Smooth muscle cell (in vitro differentiated cells): ENCODE results near the gene EIF3D. TPM values are rescaled to one million over a fixed set of nuclear protein-coding genes. Genes with fewer than 3 reads are reported as not detected.

Experiments
- DNase-seq: peaks from one replicate; lab custom pipeline; 2025; ENCODE audit not compliant: unreplicated experiment; lab: John Stamatoyannopoulos, UW
- H2AFZ ChIP-seq: fragments of 200-600 bp; sonication (generic); 2 replicates; pipeline ENCODE4 v1.6.0; 2016; ENCODE audit warnings: antibody characterized with exemption, low read depth, mild to moderate bottlenecking
- H3F3A ChIP-seq: fragments of 200-600 bp; sonication (generic); 2 replicates; pipeline ENCODE4 v1.6.0; 2017; ENCODE audit warnings: antibody characterized with exemption, low read depth
- H3K27ac ChIP-seq: fragments of 200-600 bp; sonication (generic); 2 replicates; pipeline ENCODE4 v1.5.1; 2016; ENCODE audit warnings: low read depth, mild to moderate bottlenecking
- H3K27me3 ChIP-seq: fragments of 200-600 bp; sonication (generic); 2 replicates; pipeline ENCODE4 v1.6.1; 2016; ENCODE audit warnings: low read depth, mild to moderate bottlenecking
- H3K36me3 ChIP-seq: fragments of 200-600 bp; sonication (generic); 2 replicates; pipeline ENCODE4 v1.5.1; 2016; ENCODE audit warnings: low read depth
- H3K4me1 ChIP-seq: fragments of 200-600 bp; sonication (generic); 2 replicates; pipeline ENCODE4 v1.5.1; 2016; ENCODE audit warnings: low read depth
- H3K4me2 ChIP-seq: fragments of 200-600 bp; sonication (generic); 2 replicates; pipeline ENCODE4 v1.6.0; 2016; ENCODE audit warnings: mild to moderate bottlenecking
- H3K4me3 ChIP-seq: fragments of 200-600 bp; sonication (generic); 2 replicates; pipeline ENCODE4 v1.5.1; 2016; ENCODE audit warnings: mild to moderate bottlenecking
- H3K79me2 ChIP-seq: fragments of 200-600 bp; sonication (generic); 2 replicates; pipeline ENCODE4 v1.6.0; 2016; ENCODE audit warnings: low read depth, mild to moderate bottlenecking
- H3K9ac ChIP-seq: fragments of 200-600 bp; sonication (generic); 2 replicates; pipeline ENCODE4 v1.6.0; 2016; ENCODE audit warnings: low read depth
- H3K9me3 ChIP-seq: fragments of 200-600 bp; sonication (generic); replicated peaks from 2 replicates; pipeline ENCODE4 v1.5.1; 2016; ENCODE audit warnings: low read depth
- H4K20me1 ChIP-seq: fragments of 200-600 bp; sonication (generic); 2 replicates; pipeline ENCODE4 v1.6.0; 2016; ENCODE audit warnings: low read depth
- CTCF ChIP-seq: fragments of 200-600 bp; sonication (generic); IDR thresholded peaks from 2 replicates; pipeline ENCODE4 v1.5.1; 2017; ENCODE audit warnings: borderline replicate concordance, mild to moderate bottlenecking, antibody characterized with exemption; ENCODE audit not compliant: insufficient read depth, poor library complexity, severe bottlenecking
- WGBS: methylation state at CpG from one replicate; pipeline ENCODE4 v1.1.7; 2016; ENCODE audit warnings: low lambda C conversion rate; 5-methylcytosine and 5-hydroxymethylcytosine counted together
- polyA plus RNA-seq: library from polyadenylated mRNA; unstranded; fragments of >200 nt; fragmentation: Nextera tagmentation; extraction: Ambion mirVana; gene quantifications from 2 replicates; pipeline ENCODE4 v1.2.1, GENCODE V29; 2016
- total RNA-seq: library from RNA; depleted of rRNA; stranded (reverse); fragments of >200 nt; gene quantifications from 2 replicates; pipeline ENCODE4 v1.2.3, GENCODE V29; 2014

The EIF3D gene
- total and polyA plus RNA-seq, 2 experiments from 2014 or later, result 82.7 to 258 TPM

DNA sequence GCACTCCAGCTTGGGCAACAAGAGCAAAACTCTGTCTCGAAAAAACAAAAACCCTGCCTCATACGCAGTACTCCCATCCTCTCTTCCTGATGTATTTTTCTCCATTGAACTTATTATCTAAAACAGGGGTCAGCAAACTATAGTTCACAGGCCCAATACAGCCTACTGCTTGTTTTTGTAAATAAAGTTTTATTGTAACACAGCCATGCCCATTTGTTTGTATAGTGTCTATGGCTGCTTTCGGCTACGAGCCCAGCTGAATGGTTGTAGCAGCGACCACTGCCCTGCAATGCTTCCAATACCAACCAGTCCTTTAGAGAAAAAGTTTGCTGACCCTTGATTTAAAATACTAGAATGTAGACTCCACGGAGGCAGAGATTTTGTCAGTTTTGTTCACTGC lies 53.6 kb downstream of the EIF3D start:
- H3K36me3 ChIP-seq, result peaks cover 5% of the 10 kb centered on the region
- peaks cover 9% of the 10 kb centered on the region for H3F3A ChIP-seq
- H2AFZ ChIP-seq, result no peak overlapping the region
- peaks cover 1% of the 10 kb centered on the region for H3K4me1 ChIP-seq
- no peaks in the 10 kb centered on the region for H3K9me3 ChIP-seq
- H3K79me2 ChIP-seq, result peaks cover 20% of the 10 kb centered on the region
- WGBS, result 97% methylated on average over 6 of the region's 6 CpGs
- no peaks in the 10 kb centered on the region for H3K27me3 ChIP-seq
- no peak overlapping the region for H3K27ac ChIP-seq
- no peak overlapping the region for H3K4me2 ChIP-seq
- no peak overlapping the region for H3K4me3 ChIP-seq
- no peak overlapping the region for H3K9ac ChIP-seq
- no peak for TF ChIP-seq CTCF
- H4K20me1 ChIP-seq, result no peaks in the 10 kb centered on the region
- DNase-seq, result no peak

DNA sequence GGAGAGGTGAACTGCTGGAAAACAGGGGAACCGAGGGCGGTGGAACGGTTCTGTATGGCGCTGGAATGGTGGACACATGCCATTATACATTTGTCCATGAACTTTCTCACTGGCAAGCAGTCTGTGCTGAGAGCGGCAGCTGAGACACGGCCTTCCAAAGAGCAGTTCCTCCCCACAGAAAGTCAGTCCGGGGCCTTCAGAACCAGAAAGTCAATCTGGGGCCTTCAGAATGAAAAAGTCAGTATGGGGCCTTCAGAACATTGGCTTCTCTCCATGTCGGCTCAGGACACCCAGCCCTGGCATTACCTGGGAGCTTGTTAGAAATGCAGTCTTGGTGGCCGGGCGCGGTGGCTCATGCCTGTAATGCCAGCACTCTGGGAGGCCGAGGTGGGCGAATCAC lies 56.3 kb downstream of the EIF3D start:
- Histone ChIP-seq H3F3A (peaks cover 22% of the 10 kb centered on the region), H3K9ac (no peak overlapping the region), H3K9me3 (no peaks in the 10 kb centered on the region), H3K27me3 (no peaks in the 10 kb centered on the region), H3K4me1 (peaks cover 3% of the 10 kb centered on the region), H3K27ac (peak overlapping the region; percentile 77), H3K4me3 (no peak overlapping the region), H3K4me2 (no peak overlapping the region), H2AFZ (no peak overlapping the region), H4K20me1 (no peaks in the 10 kb centered on the region), H3K79me2 (peaks cover 6% of the 10 kb centered on the region), H3K36me3 (peaks cover 5% of the 10 kb centered on the region)
- DNase-seq, result no peak
- no peak for TF ChIP-seq CTCF
- 87% methylated on average over 13 of the region's 13 CpGs for WGBS

- peaks cover 6% of the 10 kb centered on the region for H3K79me2 ChIP-seq
- no peak overlapping the region for H3K4me2 ChIP-seq
- no peaks in the 10 kb centered on the region for H4K20me1 ChIP-seq
- TF ChIP-seq CTCF, result no peak
- no peak overlapping the region for H2AFZ ChIP-seq
- peaks cover 5% of the 10 kb centered on the region for H3K36me3 ChIP-seq
- peaks cover 22% of the 10 kb centered on the region for H3F3A ChIP-seq
- peak overlapping the region; percentile 14 for H3K9ac ChIP-seq
- H3K4me3 ChIP-seq, result no peak overlapping the region
- WGBS, result 74% methylated on average over 14 of the region's 14 CpGs
- no peak for DNase-seq
- H3K4me1 ChIP-seq, result peaks cover 7% of the 10 kb centered on the region
- no peaks in the 10 kb centered on the region for H3K27me3 ChIP-seq
- H3K9me3 ChIP-seq, result no peaks in the 10 kb centered on the region
- peak overlapping the region; percentile 77 for H3K27ac ChIP-seq
Observed at GRCh38 chr22:36471341-36471821, 57.6 kb downstream of the EIF3D start.

DNA sequence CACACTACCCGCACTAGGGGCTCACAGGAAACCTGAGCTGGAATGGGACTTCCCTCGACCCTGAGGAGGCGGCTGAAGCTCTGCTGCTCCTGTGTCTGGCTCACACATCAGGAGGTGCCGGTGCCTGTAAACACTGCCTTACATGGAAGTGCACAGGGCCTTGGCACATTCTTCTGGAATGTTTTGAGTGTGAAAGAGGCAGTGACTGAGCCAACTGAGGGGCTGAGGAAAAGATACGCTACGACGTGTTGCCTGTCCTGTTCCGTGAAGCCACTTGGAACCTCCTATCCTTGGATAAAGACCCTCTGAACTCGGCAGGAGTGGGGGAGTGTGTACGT lies 58.0 kb downstream of the EIF3D start:
- Histone ChIP-seq H3K79me2 (peaks cover 6% of the 10 kb centered on the region), H3K4me1 (peaks cover 7% of the 10 kb centered on the region), H3K9ac (peak overlapping the region; percentile 14), H2AFZ (no peak overlapping the region), H3K27ac (peak overlapping the region; percentile 77), H3K4me3 (no peak overlapping the region), H4K20me1 (no peaks in the 10 kb centered on the region), H3K4me2 (no peak overlapping the region), H3F3A (peaks cover 22% of the 10 kb centered on the region), H3K36me3 (peaks cover 3% of the 10 kb centered on the region), H3K27me3 (no peaks in the 10 kb centered on the region), H3K9me3 (no peaks in the 10 kb centered on the region)
- WGBS, result 76% methylated on average over 10 of the region's 10 CpGs
- TF ChIP-seq CTCF, result no peak
- no peak for DNase-seq
